ENCODE results near the gene CCAR1.

- TF ChIP-seq POLR2A (IDR thresholded peaks at IDR 0.05), result no peak
- TF ChIP-seq, protein P1, sequence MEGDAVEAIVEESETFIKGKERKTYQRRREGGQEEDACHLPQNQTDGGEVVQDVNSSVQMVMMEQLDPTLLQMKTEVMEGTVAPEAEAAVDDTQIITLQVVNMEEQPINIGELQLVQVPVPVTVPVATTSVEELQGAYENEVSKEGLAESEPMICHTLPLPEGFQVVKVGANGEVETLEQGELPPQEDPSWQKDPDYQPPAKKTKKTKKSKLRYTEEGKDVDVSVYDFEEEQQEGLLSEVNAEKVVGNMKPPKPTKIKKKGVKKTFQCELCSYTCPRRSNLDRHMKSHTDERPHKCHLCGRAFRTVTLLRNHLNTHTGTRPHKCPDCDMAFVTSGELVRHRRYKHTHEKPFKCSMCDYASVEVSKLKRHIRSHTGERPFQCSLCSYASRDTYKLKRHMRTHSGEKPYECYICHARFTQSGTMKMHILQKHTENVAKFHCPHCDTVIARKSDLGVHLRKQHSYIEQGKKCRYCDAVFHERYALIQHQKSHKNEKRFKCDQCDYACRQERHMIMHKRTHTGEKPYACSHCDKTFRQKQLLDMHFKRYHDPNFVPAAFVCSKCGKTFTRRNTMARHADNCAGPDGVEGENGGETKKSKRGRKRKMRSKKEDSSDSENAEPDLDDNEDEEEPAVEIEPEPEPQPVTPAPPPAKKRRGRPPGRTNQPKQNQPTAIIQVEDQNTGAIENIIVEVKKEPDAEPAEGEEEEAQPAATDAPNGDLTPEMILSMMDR (IDR thresholded peaks at IDR 0.05), result no peak
- TF ChIP-seq EP300 (IDR thresholded peaks at IDR 0.05), result no peak
- TF ChIP-seq POLR2AphosphoS5 (IDR thresholded peaks at IDR 0.05), result no peak
Measured at GRCh38 chr10:68816796-68817412, 95.9 kb downstream of the CCAR1 start.

Data from stomach (tissue), 4 donors.